A549 (cell line): Measurements from ENCODE around the gene PFKFB3.

Experiments used
- JUNB ChIP-seq: fragments of >200 bp; sonication (Bioruptor Twin); formaldehyde crosslinking; IDR thresholded peaks from 2 replicates; pipeline ENCODE4 v1.6.1; 2016
- TF ChIP-seq, protein P1 (sequence below): fragments of 450-650 bp; IDR thresholded peaks from 2 replicates; pipeline ENCODE4 v1.6.1; 2014; ENCODE audit warnings: antibody characterized with exemption

DNA sequence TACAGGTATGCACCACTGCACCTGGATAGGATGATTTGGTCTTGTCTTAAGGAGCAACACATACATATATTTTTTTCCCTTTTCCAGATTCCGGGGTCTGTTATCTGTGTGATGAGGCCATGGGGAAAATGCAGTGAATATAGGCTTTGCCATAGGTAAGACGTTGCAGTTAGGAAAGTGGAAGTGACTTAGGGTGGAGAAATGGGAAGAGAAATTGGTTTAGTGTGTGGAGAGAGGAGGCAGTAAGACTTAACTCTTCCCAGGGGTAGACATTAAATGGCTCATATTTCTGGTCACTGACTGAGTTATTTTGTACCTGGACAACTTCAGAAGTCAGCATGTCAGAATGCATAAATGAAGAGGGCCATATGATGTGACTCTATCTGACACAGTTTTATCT lies 66.7 kb downstream of the PFKFB3 start:
- TF ChIP-seq, protein P1, sequence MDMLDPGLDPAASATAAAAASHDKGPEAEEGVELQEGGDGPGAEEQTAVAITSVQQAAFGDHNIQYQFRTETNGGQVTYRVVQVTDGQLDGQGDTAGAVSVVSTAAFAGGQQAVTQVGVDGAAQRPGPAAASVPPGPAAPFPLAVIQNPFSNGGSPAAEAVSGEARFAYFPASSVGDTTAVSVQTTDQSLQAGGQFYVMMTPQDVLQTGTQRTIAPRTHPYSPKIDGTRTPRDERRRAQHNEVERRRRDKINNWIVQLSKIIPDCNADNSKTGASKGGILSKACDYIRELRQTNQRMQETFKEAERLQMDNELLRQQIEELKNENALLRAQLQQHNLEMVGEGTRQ = no peak
- no peak for TF ChIP-seq JUNB
